Subcutaneous preadipocyte (primary cell): Measurements from ENCODE around the gene ZDHHC4. TPM values are rescaled to one million over a fixed set of nuclear protein-coding genes. Genes with fewer than 3 reads are reported as not detected.

Source experiments
- total RNA-seq: library from RNA; depleted of rRNA; stranded (reverse); fragments of >200 nt; gene quantifications from 2 replicates; pipeline ENCODE4 v1.2.3, GENCODE V29; 2012

ZDHHC4 gene
- total RNA-seq: 34.0 and 38.6 TPM in 2 replicates

GRCh38 chr7:6577369-6578113 lies at the start of gene ZDHHC4:
Gene ZDHHC4 (plus strand): TSS chr7:6577454. CDS start chr7:6580562, 3,108 bp downstream.

GRCh38 chr7:6551016-6551511 lies 26.2 kb upstream of the ZDHHC4 start, which contains the start of gene GRID2IP:
Gene GRID2IP (minus strand): TSS chr7:6551461. CDS start chr7:6551436, 25 bp downstream.

GRCh38 chr7:6589829-6590644 lies 12.8 kb downstream of the ZDHHC4 start, which contains the start of gene INTS15:
Gene INTS15 (plus strand): TSS chr7:6590021. CDS start chr7:6590284, 263 bp downstream.

GRCh38 chr7:6614953-6615722 lies 37.9 kb downstream of the ZDHHC4 start, which contains the start of gene ZNF853:
Gene ZNF853 (plus strand): TSS chr7:6615610. CDS start chr7:6616175, 565 bp downstream.

GRCh38 chr7:6636741-6637543 lies 59.7 kb downstream of the ZDHHC4 start, which contains the start of gene ZNF316:
Gene ZNF316 (plus strand): TSS chr7:6637318. CDS start chr7:6642410, 5,092 bp downstream.

Other genes starting within 250 kb of the ZDHHC4 start
- gene FAM220A, start 228.5 kb upstream of the ZDHHC4 start, total RNA-seq: 11.8 and 35.4 TPM in 2 replicates
- gene RAC1, start 202.9 kb upstream of the ZDHHC4 start, total RNA-seq: 66.5 and 66.9 TPM in 2 replicates
- gene DAGLB, start 129.5 kb upstream of the ZDHHC4 start, total RNA-seq: 12.1 and 16.2 TPM in 2 replicates
- gene KDELR2, start 93.3 kb upstream of the ZDHHC4 start, total RNA-seq: 198 and 214 TPM in 2 replicates
- gene GRID2IP, start 26.0 kb upstream of the ZDHHC4 start, total RNA-seq: not detected in 2 replicates
- gene INTS15, start 12.6 kb downstream of the ZDHHC4 start, total RNA-seq: 9.6 and 19.4 TPM in 2 replicates
- under 0.01 TPM in 1 of 2 replicates, not detected in the other for gene ZNF853, start 38.2 kb downstream of the ZDHHC4 start, total RNA-seq
- 9.6 and 14.1 TPM in 2 replicates for gene ZNF316, start 59.9 kb downstream of the ZDHHC4 start, total RNA-seq
- 13.2 and 14.9 TPM in 2 replicates for gene ZNF12, start 129.5 kb downstream of the ZDHHC4 start, total RNA-seq
- under 0.01 and 0.20 TPM in 2 replicates for gene RSPH10B2, start 176.6 kb downstream of the ZDHHC4 start, total RNA-seq
- gene CCZ1B, start 248.8 kb downstream of the ZDHHC4 start, total RNA-seq: 23.3 and 37.1 TPM in 2 replicates